Lower lobe of right lung (tissue), 2 donors: Measurements from ENCODE around the gene SLC35B1. TPM values are rescaled to one million over a fixed set of nuclear protein-coding genes. Genes with fewer than 3 reads are reported as not detected.

ENCODE experiments used
- ATAC-seq, 2 donors: fragments of 200-7000 bp; cut with Tn5 transposase; one replicate each; pipeline ENCODE4 v1.9.1; 2020 to 2022; ENCODE audit warnings: mild to moderate bottlenecking in 2 of 2, moderate library complexity in 2 of 2
- DNase-seq: peaks from one replicate; pipeline ENCODE4 v3.0.0-alpha.2; 2020
- H3K27ac ChIP-seq: fragments of 200-600 bp; one replicate; pipeline ENCODE4 v1.8.0; 2022
- H3K27me3 ChIP-seq: fragments of 200-600 bp; one replicate; pipeline ENCODE4 v1.8.0; 2022; ENCODE audit warnings: low read depth
- H3K36me3 ChIP-seq: fragments of 200-600 bp; one replicate; pipeline ENCODE4 v1.8.0; 2022; ENCODE audit warnings: mild to moderate bottlenecking
- H3K4me1 ChIP-seq: fragments of 200-600 bp; one replicate; pipeline ENCODE4 v1.8.0; 2022
- H3K4me3 ChIP-seq: fragments of 200-600 bp; one replicate; pipeline ENCODE4 v1.8.0; 2022; ENCODE audit warnings: mild to moderate bottlenecking
- H3K9me3 ChIP-seq: fragments of 200-600 bp; one replicate; pipeline ENCODE4 v1.8.0; 2022
- CTCF ChIP-seq: fragments of 200-600 bp; IDR thresholded peaks from one replicate; pipeline ENCODE4 v1.8.0; 2022; ENCODE audit warnings: antibody characterized with exemption, mild to moderate bottlenecking
- intact Hi-C: fragments of 100-400 bp; cut with DNase I; formaldehyde crosslinking; loops from one replicate; pipeline ENCODE4 v1.11.0; 2022
- total RNA-seq: library from RNA; stranded (reverse); fragmentation: NEBNext Ultra II Directional; extraction: Animal tissue kit (Norgen Biotek cat#: 25700); gene quantifications from one replicate; pipeline ENCODE4 v1.2.1, GENCODE V29; 2021
- donor health status: DM: no; HTN: yes; CAD: no; lungs with severe emphysema.

The SLC35B1 gene
- total RNA-seq, 1 donor from 2014 or later = 38.9 TPM

GRCh38 chr17:49688848-49689247 lies 18.9 kb downstream of the SLC35B1 start:
- H3K9me3 ChIP-seq = no peaks in the 10 kb centered on the region
- intact Hi-C loops = no loop called here
- ATAC-seq (no peak), DNase-seq (no peak)
- TF ChIP-seq CTCF = no peak
- H3K36me3 ChIP-seq = no peaks in the 10 kb centered on the region
- no peaks in the 10 kb centered on the region for H3K27me3 ChIP-seq
- H3K4me1 ChIP-seq = peaks cover 37% of the 10 kb centered on the region
- H3K27ac ChIP-seq = peak overlapping the region; percentile 81
- H3K4me3 ChIP-seq = no peak overlapping the region

- intact Hi-C loops = no loop called here
- Histone ChIP-seq H3K36me3 (no peaks in the 10 kb centered on the region), H3K27me3 (no peaks in the 10 kb centered on the region), H3K4me3 (no peak overlapping the region), H3K4me1 (peaks cover 37% of the 10 kb centered on the region), H3K9me3 (no peaks in the 10 kb centered on the region), H3K27ac (peak overlapping the region; percentile 81)
- TF ChIP-seq CTCF = no peak
- ATAC-seq (peak; percentile 73 to 78), DNase-seq (no peak)
These were observed 19.8 kb downstream of the SLC35B1 start for GRCh38 chr17:49687878-49688491.

GRCh38 chr17:49681106-49681979 lies 26.4 kb downstream of the SLC35B1 start:
- Histone ChIP-seq H3K4me1 (peaks cover 14% of the 10 kb centered on the region), H3K36me3 (no peaks in the 10 kb centered on the region), H3K27ac (no peak overlapping the region), H3K4me3 (no peak overlapping the region), H3K27me3 (no peaks in the 10 kb centered on the region), H3K9me3 (no peaks in the 10 kb centered on the region)
- TF ChIP-seq CTCF = no peak
- DNase-seq = no peak
- intact Hi-C loops = no loop called here
- no peak for ATAC-seq

- H3K27me3 ChIP-seq = no peaks in the 10 kb centered on the region
- DNase-seq (no peak), ATAC-seq (no peak)
- H3K9me3 ChIP-seq = no peaks in the 10 kb centered on the region
- H3K36me3 ChIP-seq = no peaks in the 10 kb centered on the region
- TF ChIP-seq CTCF = no peak
- no peak overlapping the region for H3K4me3 ChIP-seq
- H3K4me1 ChIP-seq = peaks cover 24% of the 10 kb centered on the region
- intact Hi-C loops = no loop called here
- no peak overlapping the region for H3K27ac ChIP-seq
These were observed 27.4 kb downstream of the SLC35B1 start for GRCh38 chr17:49680314-49680713.

GRCh38 chr17:49677933-49678847 lies 29.6 kb downstream of the SLC35B1 start, which contains the start of gene SPOP:
Gene SPOP (minus strand): TSS chr17:49678097. CDS start chr17:49622810, 55,287 bp downstream.
- H3K4me3 ChIP-seq = peak within 1 kb of the TSS; percentile 76
- no peaks in the 10 kb centered on the region for H3K27me3 ChIP-seq
- peaks cover 45% of the 10 kb centered on the region for H3K4me1 ChIP-seq
- peak; percentile 98 to 100 for ATAC-seq
- no peak for TF ChIP-seq CTCF
- peak; percentile 100 for DNase-seq
- peak within 1 kb of the TSS; percentile 96 for H3K27ac ChIP-seq
- no peaks in the 10 kb centered on the region for H3K9me3 ChIP-seq
- intact Hi-C loops = no loop called here
- no peaks in the 10 kb centered on the region for H3K36me3 ChIP-seq
